ENCODE measurements around the gene SCN11A. TPM values are rescaled to one million over a fixed set of nuclear protein-coding genes. Genes with fewer than 3 reads are reported as not detected.

SCN11A gene
- total and polyA plus RNA-seq, 2 of the 13 experiments (the other 11 are each of a cell fraction or from before 2014, with no cell fraction given): 0.02 to 0.11 TPM

GRCh38 chr3:39019299-39019698 is 32.4 kb downstream of the SCN11A start (continued):
- no peak for TF ChIP-seq SCMH1 (CRISPR knock-in tag; IDR thresholded peaks at IDR 0.05; ENCODE audit: borderline replicate concordance)
- no peak for TF ChIP-seq KLF12 (CRISPR knock-in tag; IDR thresholded peaks at IDR 0.05; ENCODE audit: borderline replicate concordance)
- no peak for TF ChIP-seq ZSCAN31 (CRISPR knock-in tag; IDR thresholded peaks at IDR 0.05; ENCODE audit: low read depth)
- TF ChIP-seq, protein P1, sequence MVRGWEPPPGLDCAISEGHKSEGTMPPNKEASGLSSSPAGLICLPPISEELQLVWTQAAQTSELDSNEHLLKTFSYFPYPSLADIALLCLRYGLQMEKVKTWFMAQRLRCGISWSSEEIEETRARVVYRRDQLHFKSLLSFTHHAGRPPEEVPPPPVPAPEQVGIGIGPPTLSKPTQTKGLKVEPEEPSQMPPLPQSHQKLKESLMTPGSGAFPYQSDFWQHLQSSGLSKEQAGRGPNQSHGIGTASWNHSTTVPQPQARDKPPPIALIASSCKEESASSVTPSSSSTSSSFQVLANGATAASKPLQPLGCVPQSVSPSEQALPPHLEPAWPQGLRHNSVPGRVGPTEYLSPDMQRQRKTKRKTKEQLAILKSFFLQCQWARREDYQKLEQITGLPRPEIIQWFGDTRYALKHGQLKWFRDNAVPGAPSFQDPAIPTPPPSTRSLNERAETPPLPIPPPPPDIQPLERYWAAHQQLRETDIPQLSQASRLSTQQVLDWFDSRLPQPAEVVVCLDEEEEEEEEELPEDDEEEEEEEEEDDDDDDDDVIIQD (CRISPR knock-in tag; IDR thresholded peaks at IDR 0.05; ENCODE audit: low read depth): no peak
- no peak for TF ChIP-seq ZNF234 (CRISPR knock-in tag; conservative IDR thresholded peaks at IDR 0.05)
- TF ChIP-seq EZH2 (conservative IDR thresholded peaks at IDR 0.05; ENCODE audit: low read depth, low read length): no peak
- TF ChIP-seq KLF16 (CRISPR knock-in tag; IDR thresholded peaks at IDR 0.05): no peak
- TF ChIP-seq, protein P2, sequence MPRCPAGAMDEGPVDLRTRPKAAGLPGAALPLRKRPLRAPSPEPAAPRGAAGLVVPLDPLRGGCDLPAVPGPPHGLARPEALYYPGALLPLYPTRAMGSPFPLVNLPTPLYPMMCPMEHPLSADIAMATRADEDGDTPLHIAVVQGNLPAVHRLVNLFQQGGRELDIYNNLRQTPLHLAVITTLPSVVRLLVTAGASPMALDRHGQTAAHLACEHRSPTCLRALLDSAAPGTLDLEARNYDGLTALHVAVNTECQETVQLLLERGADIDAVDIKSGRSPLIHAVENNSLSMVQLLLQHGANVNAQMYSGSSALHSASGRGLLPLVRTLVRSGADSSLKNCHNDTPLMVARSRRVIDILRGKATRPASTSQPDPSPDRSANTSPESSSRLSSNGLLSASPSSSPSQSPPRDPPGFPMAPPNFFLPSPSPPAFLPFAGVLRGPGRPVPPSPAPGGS (CRISPR knock-in tag; IDR thresholded peaks at IDR 0.05): no peak
- peak in 1 of 2 experiments; percentile 22; a peak in 1 of 4 replicates for TF ChIP-seq EP300 (IDR thresholded peaks at IDR 0.05; ENCODE audit: low read depth in 2 of 2, low read length in 2 of 2)
- no peak for TF ChIP-seq EP300 (CRISPR knock-in tag; IDR thresholded peaks at IDR 0.05; ENCODE audit: borderline replicate concordance)
- peak; percentile 38; the same call in 1 of the 2 replicates for TF ChIP-seq CREM (IDR thresholded peaks at IDR 0.05)
- no peak for TF ChIP-seq CREM (CRISPR knock-in tag; IDR thresholded peaks at IDR 0.05)
- no peak for TF ChIP-seq NCOR1 (IDR thresholded peaks at IDR 0.05; ENCODE audit: borderline replicate concordance, low read length)
- no peak for TF ChIP-seq TAF15 (IDR thresholded peaks at IDR 0.05; ENCODE audit: low read depth, low read length, poor library complexity, severe bottlenecking)
- no peak for TF ChIP-seq ZNF749 (CRISPR knock-in tag; IDR thresholded peaks at IDR 0.05; ENCODE audit: borderline replicate concordance)
- no peak for TF ChIP-seq SKIL (CRISPR knock-in tag; IDR thresholded peaks at IDR 0.05; ENCODE audit: borderline replicate concordance)
- TF ChIP-seq RBAK (CRISPR knock-in tag; IDR thresholded peaks at IDR 0.05): no peak
- no peak for TF ChIP-seq SOX6 (IDR thresholded peaks at IDR 0.05)
- TF ChIP-seq SOX6 (CRISPR knock-in tag; IDR thresholded peaks at IDR 0.05): peak; percentile 84
- no peak for TF ChIP-seq ZFP41 (CRISPR knock-in tag; IDR thresholded peaks at IDR 0.05; ENCODE audit: borderline replicate concordance)
- no peak for TF ChIP-seq SPEN (CRISPR knock-in tag; IDR thresholded peaks at IDR 0.05; ENCODE audit: low read depth)
- TF ChIP-seq DDIT3 (CRISPR knock-in tag; IDR thresholded peaks at IDR 0.05): no peak
- 0 out of 2 replicates have a peak, but pooled peaks have one; percentile 40 for TF ChIP-seq POGZ (CRISPR knock-in tag; IDR thresholded peaks at IDR 0.05)
- TF ChIP-seq SMARCC2 (IDR thresholded peaks at IDR 0.05): no peak
- TF ChIP-seq, protein P3, sequence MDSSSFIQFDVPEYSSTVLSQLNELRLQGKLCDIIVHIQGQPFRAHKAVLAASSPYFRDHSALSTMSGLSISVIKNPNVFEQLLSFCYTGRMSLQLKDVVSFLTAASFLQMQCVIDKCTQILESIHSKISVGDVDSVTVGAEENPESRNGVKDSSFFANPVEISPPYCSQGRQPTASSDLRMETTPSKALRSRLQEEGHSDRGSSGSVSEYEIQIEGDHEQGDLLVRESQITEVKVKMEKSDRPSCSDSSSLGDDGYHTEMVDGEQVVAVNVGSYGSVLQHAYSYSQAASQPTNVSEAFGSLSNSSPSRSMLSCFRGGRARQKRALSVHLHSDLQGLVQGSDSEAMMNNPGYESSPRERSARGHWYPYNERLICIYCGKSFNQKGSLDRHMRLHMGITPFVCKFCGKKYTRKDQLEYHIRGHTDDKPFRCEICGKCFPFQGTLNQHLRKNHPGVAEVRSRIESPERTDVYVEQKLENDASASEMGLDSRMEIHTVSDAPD (CRISPR knock-in tag; IDR thresholded peaks at IDR 0.05): no peak
